DMS79 (cell line): Measurements from ENCODE around the gene BIVM.

ENCODE experiments used
- DNase-seq: peaks from one replicate; lab custom pipeline; 2025; lab: John Stamatoyannopoulos, UW

Gene BIVM

DNA sequence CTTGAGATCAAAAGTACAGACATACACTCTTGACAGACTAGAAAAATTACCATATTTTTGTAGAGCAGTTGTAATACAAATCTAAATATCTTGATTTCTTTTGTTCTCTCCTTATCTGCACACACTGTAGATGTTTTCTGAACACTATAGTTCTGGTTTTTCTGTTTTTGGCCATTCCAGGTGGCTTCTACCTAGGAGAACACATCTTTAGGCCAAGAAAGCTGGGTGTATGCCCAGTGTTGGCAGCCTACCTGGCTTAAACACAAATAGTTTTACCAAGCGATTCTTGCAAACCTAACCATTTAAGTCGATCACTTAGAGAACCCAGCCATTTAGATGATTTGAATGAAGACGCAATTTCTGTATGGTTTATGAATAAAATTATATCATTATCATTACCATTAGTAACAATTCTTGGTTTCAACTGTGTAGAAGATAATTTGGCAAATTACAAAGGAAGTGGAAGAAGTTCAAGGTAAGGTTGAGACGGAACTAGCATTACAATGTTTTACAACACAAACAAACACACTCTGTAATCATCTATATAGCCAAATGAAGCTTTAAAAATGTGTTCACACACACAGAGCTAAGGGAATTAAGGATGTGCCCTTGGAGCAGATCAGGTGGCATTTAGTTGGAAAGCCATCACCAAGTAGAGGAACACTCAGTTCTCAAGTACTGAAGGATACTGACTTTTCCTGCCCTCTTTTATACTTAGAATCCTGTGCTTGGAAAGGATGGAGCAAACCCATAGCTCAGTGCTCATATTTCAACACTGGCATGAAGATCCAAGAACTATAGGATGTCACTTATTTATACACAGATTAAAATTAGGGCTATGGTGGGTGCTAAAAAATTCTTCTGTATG lies 83.1 kb downstream of the BIVM start:
- DNase-seq = no peak
